H1 (cell line): ENCODE measurements around the gene DENND1A. TPM values are rescaled to one million over a fixed set of nuclear protein-coding genes. Genes with fewer than 3 reads are reported as not detected.

Experiments used
- CTBP2 ChIP-seq: IDR thresholded peaks from 2 replicates; pipeline ENCODE4 v1.7.0; 2011; ENCODE audit warnings: borderline replicate concordance, mild to moderate bottlenecking, moderate library complexity, mixed read lengths, low read length; ENCODE audit not compliant: insufficient read depth, insufficient read length
- RBBP5 ChIP-seq: IDR thresholded peaks from 2 replicates; pipeline ENCODE4 v1.7.1; 2012; ENCODE audit warnings: low read depth, mild to moderate bottlenecking, inconsistent platforms, low read length, moderate library complexity, borderline replicate concordance
- ZNF274 ChIP-seq: IDR thresholded peaks from 2 replicates; pipeline ENCODE4 v1.7.0; 2012; ENCODE audit warnings: low read length, borderline replicate concordance; ENCODE audit errors: extremely low read depth
- polyA plus RNA-seq, 7 experiments: library from polyadenylated mRNA; depleted of rRNA in 3 of 7; stranded (reverse) in 5 of 7; unstranded in 2 of 7; fragments of >200 nt in 5 of 7; fragments of 200-250 nt in 2 of 7; gene quantifications; 1 replicate in 5 of 7; 2 replicates in 1 of 7; 4 replicates in 1 of 7; pipeline versions ENCODE4 v1.2.1 to v1.2.3, GENCODE V29; 2011 to 2013; ENCODE audit warnings: missing spikeins in 2 of 7, mixed read lengths in 2 of 7
- total RNA-seq: library from RNA; stranded (reverse); fragmentation: NEBNext Ultra II Directional; extraction: Animal tissue kit (Norgen Biotek cat#: 25700); gene quantifications from 2 replicates; pipeline ENCODE4 v1.2.1, GENCODE V29; 2021
- TF ChIP-seq, protein P1 (sequence below), 3 experiments: IDR thresholded peaks; 1 replicate in 2 of 3; 2 replicates in 1 of 3; pipeline versions ENCODE4 v1.5.1 to v1.6.1; 2011; ENCODE audit warnings: low read length in 3 of 3, mild to moderate bottlenecking in 3 of 3, inconsistent platforms in 2 of 3, low read depth in 1 of 3, moderate library complexity in 1 of 3; ENCODE audit not compliant: insufficient read depth in 1 of 3; ENCODE audit errors: control extremely low read depth in 1 of 3

Gene DENND1A
- total and polyA plus RNA-seq, 2 of the 8 experiments (the other 6 are each of a cell fraction or from before 2014, with no cell fraction given), result 24.1 to 26.4 TPM

DNA sequence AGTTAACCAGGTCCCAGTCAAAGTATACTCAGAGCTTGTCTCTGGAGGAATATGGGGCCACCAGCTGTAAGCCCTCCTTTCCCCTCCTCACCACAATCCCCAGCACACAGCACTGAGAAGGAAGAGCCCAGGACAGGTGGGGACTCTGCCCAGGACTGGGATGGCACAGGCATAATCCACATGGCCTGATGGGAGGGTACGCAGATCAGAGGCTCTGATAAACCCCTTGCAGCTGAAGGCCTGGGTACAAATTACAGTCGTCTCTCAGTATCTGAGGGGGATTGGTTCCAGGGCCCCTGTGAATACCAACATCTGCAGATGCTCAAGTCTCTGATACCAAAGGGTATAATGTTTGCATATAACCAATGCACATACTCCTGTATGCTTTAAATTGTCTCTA lies 328.1 kb downstream of the DENND1A start (continued):
- TF ChIP-seq, protein P1, sequence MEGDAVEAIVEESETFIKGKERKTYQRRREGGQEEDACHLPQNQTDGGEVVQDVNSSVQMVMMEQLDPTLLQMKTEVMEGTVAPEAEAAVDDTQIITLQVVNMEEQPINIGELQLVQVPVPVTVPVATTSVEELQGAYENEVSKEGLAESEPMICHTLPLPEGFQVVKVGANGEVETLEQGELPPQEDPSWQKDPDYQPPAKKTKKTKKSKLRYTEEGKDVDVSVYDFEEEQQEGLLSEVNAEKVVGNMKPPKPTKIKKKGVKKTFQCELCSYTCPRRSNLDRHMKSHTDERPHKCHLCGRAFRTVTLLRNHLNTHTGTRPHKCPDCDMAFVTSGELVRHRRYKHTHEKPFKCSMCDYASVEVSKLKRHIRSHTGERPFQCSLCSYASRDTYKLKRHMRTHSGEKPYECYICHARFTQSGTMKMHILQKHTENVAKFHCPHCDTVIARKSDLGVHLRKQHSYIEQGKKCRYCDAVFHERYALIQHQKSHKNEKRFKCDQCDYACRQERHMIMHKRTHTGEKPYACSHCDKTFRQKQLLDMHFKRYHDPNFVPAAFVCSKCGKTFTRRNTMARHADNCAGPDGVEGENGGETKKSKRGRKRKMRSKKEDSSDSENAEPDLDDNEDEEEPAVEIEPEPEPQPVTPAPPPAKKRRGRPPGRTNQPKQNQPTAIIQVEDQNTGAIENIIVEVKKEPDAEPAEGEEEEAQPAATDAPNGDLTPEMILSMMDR (IDR thresholded peaks at IDR 0.05; ENCODE audit: control extremely low read depth in 1 of 3, insufficient read depth in 1 of 3, low read depth in 1 of 3, low read length in 3 of 3), result no peak
- TF ChIP-seq CTBP2, result no peak
- TF ChIP-seq ZNF274, result no peak
- TF ChIP-seq RBBP5, result no peak
